Stimulated activated CD4-positive, alpha-beta T cell treated with anti-CD3 and anti-CD28 coated beads, Interleukin-4, amount 100 ng/mL, for 1 hour (primary cell): ENCODE data around the gene C1QL4.
"Not testable (repeated sequence)": the region's sequence is repeated elsewhere in the genome, so short reads cannot be mapped to it uniquely, and the experiment has no call there.

Source experiments
- DNase-seq: peaks from one replicate; pipeline ENCODE4 v3.0.0-alpha.2; 2020

Gene C1QL4

DNA sequence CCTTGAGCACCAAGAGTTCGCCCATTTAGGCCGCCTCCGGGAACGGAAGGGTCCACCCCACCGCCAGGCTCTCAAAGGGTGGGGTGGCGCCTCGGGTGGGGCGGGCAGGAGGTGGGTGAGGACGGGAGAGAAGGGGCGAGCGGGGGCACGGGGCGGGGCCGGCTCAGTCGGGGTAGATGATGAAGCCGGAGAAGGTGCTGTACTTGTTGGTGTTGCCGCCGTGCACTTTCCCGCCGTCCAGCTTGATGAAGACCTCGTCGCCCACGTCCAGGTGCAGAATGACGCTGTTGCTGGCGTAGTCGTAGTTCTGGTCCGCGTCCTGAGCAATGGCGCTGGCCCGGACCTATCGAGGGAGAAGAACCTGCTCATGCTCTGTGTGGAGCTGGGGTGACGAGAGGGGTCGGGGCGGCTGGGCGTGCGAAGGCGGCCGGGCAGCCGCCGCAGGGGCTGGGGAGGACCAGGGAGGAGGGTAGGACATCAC is 4.1 kb downstream of the C1QL4 start:
- no peak for DNase-seq

- DNase-seq, result no peak
These were observed 4.5 kb downstream of the C1QL4 start for GRCh38 chr12:49332441-49332861.

DNA sequence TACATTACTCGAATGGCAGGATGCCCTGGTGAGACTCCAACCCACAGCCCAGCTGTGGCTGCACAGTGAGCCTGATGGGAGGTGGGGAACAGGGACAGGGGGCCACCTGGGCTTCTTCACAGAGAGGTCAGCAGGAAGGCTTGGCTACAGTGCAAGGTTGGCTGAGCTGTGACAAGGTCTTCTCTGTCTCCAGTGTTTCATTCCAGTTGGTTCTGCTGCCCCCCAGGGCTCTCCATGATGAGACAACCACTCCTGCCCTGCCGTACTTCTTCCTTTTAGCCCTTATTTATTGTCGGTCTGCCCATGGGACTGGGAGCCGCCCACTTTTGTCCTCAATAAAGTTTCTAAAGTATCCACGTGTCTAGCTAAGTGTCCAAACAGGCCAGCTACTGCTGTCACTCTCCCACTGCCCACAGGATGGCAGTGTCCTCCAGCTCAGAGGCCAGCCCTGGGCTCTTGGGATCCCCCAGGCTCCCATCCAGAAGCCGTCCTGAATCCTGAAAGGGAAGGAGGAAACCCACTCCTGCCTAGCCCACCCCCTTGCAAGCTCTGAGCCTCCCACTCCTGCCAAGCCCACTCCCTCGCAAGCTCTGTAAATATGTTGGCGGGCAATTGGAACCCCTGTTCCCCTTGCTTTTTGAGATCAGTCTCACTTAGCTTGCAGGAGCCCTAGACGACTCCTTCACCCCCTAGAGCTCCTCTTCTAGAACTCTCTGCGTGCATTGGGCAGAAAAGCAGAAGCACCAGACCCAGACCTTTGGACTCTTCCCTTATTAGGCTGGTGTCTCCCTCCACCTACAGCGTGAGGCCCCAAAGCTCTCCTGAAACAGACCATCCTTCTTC is 5.4 kb downstream of the C1QL4 start:
- DNase-seq, result peak; percentile 16

DNA sequence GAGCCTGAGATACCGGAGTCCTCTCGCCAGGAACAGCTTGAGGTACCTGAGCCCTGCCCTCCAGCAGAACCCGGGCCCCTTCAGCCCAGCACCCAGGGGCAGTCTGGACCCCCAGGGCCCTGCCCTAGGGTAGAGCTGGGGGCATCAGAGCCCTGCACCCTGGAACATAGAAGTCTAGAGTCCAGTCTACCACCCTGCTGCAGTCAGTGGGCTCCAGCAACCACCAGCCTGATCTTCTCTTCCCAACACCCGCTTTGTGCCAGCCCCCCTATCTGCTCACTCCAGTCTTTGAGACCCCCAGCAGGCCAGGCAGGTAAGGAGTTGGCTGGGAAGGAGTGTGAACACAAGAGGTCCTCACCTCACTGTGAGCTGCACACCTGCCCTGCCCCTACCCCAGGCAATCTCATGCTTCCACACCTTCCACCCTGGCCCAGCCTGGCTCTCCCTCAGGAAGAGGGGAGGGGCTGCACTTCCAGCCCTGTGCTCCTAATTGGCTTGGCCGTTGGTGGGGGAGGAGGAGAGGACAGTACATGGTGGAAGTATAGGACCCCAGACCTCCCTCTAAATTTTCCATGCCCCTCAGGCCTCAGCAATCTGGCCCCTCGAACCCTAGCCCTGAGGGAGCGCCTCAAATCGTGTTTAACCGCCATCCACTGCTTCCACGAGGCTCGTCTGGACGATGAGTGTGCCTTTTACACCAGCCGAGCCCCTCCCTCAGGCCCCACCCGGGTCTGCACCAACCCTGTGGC is 6.2 kb downstream of the C1QL4 start:
- DNase-seq, result no peak

DNA sequence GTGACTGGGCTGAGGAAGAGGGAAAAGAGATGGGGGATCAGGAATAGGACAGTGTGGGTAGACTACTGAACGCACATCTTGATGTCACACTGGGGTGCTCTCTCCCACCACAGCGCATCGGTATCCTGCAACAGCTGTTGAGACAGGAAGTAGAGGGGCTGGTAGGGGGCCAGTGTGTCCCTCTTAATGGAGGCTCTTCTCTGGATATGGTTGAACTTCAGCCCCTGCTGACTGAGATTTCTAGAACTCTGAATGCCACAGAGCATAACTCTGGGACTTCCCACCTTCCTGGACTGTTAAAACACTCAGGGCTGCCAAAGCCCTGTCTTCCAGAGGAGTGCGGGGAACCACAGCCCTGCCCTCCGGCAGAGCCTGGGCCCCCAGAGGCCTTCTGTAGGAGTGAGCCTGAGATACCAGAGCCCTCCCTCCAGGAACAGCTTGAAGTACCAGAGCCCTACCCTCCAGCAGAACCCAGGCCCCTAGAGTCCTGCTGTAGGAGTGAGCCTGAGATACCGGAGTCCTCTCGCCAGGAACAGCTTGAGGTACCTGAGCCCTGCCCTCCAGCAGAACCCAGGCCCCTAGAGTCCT is 6.9 kb downstream of the C1QL4 start:
- no peak for DNase-seq

- DNase-seq, result no peak
These were observed 8.2 kb downstream of the C1QL4 start for GRCh38 chr12:49328816-49329215.

- no peak for DNase-seq
These were observed 9.1 kb downstream of the C1QL4 start for GRCh38 chr12:49327887-49328286.

GRCh38 chr12:49327368-49327767 is 9.6 kb downstream of the C1QL4 start:
- DNase-seq, result no peak

DNA sequence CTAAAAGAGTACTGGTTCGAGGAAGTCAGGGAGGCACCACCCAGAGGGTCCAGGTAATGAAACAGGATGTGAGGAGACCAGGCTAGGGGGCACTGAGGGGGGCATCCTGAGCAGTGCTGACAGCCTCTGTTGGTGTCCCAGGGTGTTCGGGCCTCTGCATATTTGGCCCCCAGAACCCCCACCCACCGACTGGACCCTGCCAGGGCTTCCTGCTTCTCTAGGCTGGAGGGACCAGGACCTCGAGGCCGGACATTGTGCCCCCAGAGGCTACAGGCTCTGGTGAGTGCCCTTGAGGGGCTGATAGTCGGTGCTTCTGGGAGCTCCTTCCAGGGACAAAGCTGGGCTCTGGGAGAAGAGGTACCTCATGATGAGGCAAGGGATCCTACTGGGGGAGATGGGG is 11.4 kb downstream of the C1QL4 start:
- DNase-seq, result no peak

DNA sequence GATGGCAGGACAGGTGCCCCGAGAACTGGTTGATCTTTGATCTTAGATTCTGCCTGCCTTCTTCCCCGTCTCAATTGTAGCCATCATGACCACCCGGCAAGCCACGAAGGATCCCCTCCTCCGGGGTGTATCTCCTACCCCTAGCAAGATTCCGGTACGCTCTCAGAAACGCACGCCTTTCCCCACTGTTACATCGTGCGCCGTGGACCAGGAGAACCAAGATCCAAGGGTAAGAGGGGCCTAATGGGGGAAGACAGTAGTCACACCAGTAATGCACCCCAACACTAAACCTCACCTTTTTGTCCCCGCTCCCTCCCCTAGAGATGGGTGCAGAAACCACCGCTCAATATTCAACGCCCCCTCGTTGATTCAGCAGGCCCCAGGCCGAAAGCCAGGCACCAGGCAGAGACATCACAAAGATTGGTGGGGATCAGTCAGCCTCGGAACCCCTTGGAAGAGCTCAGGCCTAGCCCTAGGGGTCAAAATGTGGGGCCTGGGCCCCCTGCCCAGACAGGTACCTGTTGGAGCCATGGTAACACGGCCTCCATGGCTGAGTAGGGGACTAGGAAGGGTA is 13.4 kb downstream of the C1QL4 start:
- no peak for DNase-seq

DNA sequence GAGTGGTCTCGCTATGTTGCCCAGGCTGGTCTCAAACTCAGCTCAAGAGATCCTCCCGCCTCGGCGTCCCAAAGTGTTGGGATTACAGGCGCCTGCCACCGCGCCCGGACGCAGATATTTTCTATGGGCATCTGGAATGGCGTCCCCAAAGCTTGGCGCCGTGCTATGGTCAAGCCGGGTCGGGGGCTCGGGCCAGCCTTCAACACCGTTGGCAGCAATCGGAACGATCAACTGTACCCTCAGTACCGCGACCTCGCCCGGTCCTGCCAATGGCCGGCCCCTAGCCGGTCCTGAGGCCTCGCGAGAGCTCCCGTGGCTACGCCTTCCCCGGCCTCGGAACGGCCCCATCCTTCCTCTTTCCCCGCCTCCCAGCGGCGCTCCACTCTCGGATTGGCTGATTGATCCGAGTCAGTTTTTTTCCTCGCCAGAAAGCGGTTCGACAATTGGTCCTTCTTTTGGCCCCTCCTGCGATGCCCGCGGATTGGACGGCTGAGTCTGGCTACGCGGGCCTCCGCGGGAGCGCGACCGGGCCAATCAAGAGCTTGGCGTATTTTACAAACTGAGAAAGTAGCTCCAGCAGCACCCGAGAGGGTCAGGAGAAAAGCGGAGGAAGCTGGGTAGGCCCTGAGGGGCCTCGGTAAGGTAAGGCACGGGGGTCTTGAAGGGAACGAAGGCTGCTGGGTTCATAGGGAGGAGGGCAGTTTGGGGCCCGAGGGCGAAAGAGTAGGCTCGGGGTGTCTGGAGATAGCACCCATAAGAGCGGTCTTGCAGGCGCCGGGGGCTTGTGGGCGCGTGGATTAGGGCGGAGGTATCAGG is 14.1 kb downstream of the C1QL4 start, which contains the start of gene TROAP:
TROAP (plus strand) TSS at position 548 of the 816 bp plus-strand sequence. CDS start 354 bp downstream, outside the sequence.
- DNase-seq, result peak; percentile 93

GRCh38 chr12:49322367-49322707 is 14.7 kb downstream of the C1QL4 start:
- DNase-seq, result no peak

- DNase-seq, result not testable (repeated sequence)
These were observed 16.4 kb downstream of the C1QL4 start for GRCh38 chr12:49320411-49321103.

DNA sequence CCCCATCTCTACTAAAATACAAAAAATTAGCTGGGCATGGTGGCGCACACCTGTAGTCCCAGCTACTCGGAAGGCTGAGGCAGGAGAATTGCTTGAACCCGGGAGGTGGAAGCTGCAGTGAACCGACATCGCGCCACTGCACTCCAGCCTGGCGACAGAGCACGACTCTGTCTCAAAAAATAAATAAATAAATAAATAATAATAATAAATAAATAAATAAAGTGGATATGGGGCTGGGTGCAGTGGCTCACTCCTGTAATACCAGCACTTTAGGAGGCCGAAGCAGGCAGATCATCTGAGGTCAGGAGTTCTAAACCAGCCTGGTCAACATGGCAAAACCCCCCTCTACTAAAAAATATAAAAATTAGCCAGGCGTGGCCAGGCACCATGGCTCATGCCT is 19.9 kb downstream of the C1QL4 start:
- DNase-seq, result not testable (repeated sequence)

GRCh38 chr12:49314811-49315210 is 22.2 kb downstream of the C1QL4 start:
- no peak for DNase-seq

GRCh38 chr12:49310451-49311000 is 26.5 kb downstream of the C1QL4 start:
- not testable (repeated sequence) for DNase-seq

DNA sequence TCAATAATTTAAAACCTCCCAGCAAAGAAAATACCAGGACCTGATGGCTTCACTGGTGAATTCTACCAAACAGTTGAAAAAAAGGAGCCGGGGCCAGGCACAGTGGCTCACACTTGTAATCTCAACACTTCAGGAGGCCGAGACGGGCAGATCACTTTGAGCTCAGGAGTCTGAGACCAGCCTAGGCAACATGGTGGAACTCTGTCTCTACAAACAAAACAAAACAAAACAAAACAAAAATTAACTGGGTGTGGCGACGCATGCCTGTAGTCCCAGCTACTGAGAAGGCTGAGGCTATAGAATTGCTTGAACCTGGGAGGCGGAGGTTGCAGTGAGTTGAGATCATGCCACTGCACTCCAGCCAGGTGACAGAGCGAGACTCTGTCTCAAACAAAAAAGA is 27.6 kb downstream of the C1QL4 start:
- no peak for DNase-seq

- no peak for DNase-seq
These were observed 31.1 kb downstream of the C1QL4 start for GRCh38 chr12:49305762-49306510.

DNA sequence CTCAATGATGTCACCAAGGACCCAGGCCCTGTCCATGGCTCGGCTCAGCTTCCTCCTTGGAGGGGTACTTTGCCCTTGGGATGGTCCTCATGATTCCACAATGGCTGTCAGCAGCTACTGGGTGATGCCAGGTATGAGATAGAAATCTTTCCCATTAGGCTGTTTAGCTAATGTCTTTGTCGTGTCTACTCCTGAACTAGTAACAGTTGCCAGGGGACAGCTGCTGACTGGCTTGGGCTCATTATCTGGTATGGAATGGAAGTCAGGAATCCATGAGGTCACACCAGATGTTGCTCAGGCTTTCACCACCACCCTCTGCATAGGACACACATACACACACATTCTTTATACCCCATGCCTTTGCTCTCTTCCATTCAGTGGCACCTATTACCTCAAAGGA is 32.8 kb downstream of the C1QL4 start:
- no peak for DNase-seq

- no peak for DNase-seq
These were observed 35.2 kb downstream of the C1QL4 start for GRCh38 chr12:49301760-49302159.

DNA sequence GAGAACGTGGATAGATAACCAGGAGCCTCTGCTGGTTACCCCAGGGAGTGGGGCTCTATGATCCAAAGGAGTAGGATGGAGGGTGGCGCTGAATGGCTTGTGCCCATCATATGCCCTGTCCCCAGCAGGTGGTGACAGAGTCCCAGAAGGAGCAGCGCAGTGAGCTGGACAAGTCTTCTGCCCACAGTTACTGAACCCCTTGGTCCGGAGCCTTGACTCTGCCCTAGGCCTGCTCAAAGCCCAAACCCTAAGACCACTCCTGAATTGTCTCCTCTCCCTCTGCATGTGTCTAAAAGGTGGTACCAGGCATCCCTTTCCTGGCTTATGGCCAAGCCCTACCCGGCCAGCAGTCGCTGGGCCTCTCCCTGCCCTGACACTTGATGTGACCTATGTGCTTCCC is 38.8 kb downstream of the C1QL4 start:
- no peak for DNase-seq
